ENCODE measurements around the gene PPP2R5C. TPM values are rescaled to one million over a fixed set of nuclear protein-coding genes. Genes with fewer than 3 reads are reported as not detected.

PPP2R5C gene
- polyA plus RNA-seq, 4 donors, result 59.6 to 90.8 (median 74.2) TPM

GRCh38 chr14:101853455-101854018, 92.0 kb downstream of the PPP2R5C start:
- Histone ChIP-seq H3K27ac (ENCODE audit: low read depth in 1 of 3, low read length in 2 of 3) (no peak overlapping the region), H3K27me3 (ENCODE audit: control insufficient read depth in 3 of 3, insufficient read depth in 3 of 3, low read length in 3 of 3) (no peaks in the 10 kb centered on the region), H3K4me1 (ENCODE audit: control insufficient read depth in 3 of 3, insufficient read depth in 2 of 3, low read depth in 1 of 3, low read length in 2 of 3) (peaks cover 0 to 5% (median 0%) of the 10 kb centered on the region in 3 donors), H3K9me3 (ENCODE audit: control insufficient read depth in 2 of 2, insufficient read depth in 1 of 2, low read depth in 1 of 2, low read length in 1 of 2) (no peaks in the 10 kb centered on the region), H3K4me3 (ENCODE audit: low read depth in 1 of 3, low read length in 3 of 3) (no peak overlapping the region), H3K36me3 (ENCODE audit: control insufficient read depth in 3 of 3, insufficient read depth in 2 of 3, low read depth in 1 of 3, low read length in 3 of 3) (peaks cover 0 to 12% (median 6%) of the 10 kb centered on the region in 3 donors)
- 87 to 90% (median 89%) methylated on average over 15 of the region's 15 CpGs for WGBS, 3 donors
- no peak for DNase-seq
- no peak for FAIRE-seq

DNA sequence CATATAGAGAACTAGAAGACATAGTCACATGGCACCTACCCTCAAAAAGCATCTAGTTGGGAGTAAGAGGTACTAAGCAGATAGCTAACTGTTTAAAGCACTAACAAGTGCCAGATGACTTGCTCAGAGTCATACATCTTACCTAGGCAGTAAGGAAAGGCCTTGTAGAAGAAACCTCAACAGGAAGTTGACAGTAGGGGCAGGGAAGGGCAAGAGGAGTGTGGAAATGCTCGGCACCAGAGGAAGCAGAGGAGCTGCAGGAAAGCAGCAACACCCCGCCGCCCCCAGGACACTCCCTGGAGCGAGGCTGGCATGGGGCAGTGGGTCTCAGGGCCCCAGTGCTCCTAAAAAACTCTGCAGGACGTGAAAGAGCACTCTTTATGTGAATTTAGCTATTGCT, 92.9 kb downstream of the PPP2R5C start:
- no peaks in the 10 kb centered on the region for H3K27me3 ChIP-seq (ENCODE audit: control insufficient read depth in 3 of 3, insufficient read depth in 3 of 3, low read length in 3 of 3)
- H3K9me3 ChIP-seq (ENCODE audit: control insufficient read depth in 2 of 2, insufficient read depth in 1 of 2, low read depth in 1 of 2, low read length in 1 of 2), result no peaks in the 10 kb centered on the region
- WGBS, 3 donors, result 72 to 80% (median 73%) methylated on average over 5 of the region's 5 CpGs
- peak overlapping the region in 1 of 3 donors; percentile 22 for H3K27ac ChIP-seq (ENCODE audit: low read depth in 1 of 3, low read length in 2 of 3)
- no peak overlapping the region for H3K4me3 ChIP-seq (ENCODE audit: low read depth in 1 of 3, low read length in 3 of 3)
- H3K4me1 ChIP-seq (ENCODE audit: control insufficient read depth in 3 of 3, insufficient read depth in 2 of 3, low read depth in 1 of 3, low read length in 2 of 3), result peaks cover 0 to 5% (median 0%) of the 10 kb centered on the region in 3 donors
- FAIRE-seq (no peak), DNase-seq (no peak)
- H3K36me3 ChIP-seq (ENCODE audit: control insufficient read depth in 3 of 3, insufficient read depth in 2 of 3, low read depth in 1 of 3, low read length in 3 of 3), result peaks cover 0 to 18% (median 6%) of the 10 kb centered on the region in 3 donors

- Histone ChIP-seq H3K36me3 (ENCODE audit: control insufficient read depth in 3 of 3, insufficient read depth in 2 of 3, low read depth in 1 of 3, low read length in 3 of 3) (peaks cover 0 to 20% (median 6%) of the 10 kb centered on the region in 3 donors), H3K4me3 (ENCODE audit: low read depth in 1 of 3, low read length in 3 of 3) (no peak overlapping the region), H3K9me3 (ENCODE audit: control insufficient read depth in 2 of 2, insufficient read depth in 1 of 2, low read depth in 1 of 2, low read length in 1 of 2) (no peaks in the 10 kb centered on the region), H3K4me1 (ENCODE audit: control insufficient read depth in 3 of 3, insufficient read depth in 2 of 3, low read depth in 1 of 3, low read length in 2 of 3) (peaks cover 0 to 5% (median 0%) of the 10 kb centered on the region in 3 donors), H3K27ac (ENCODE audit: low read depth in 1 of 3, low read length in 2 of 3) (no peak overlapping the region), H3K27me3 (ENCODE audit: control insufficient read depth in 3 of 3, insufficient read depth in 3 of 3, low read length in 3 of 3) (no peaks in the 10 kb centered on the region)
- FAIRE-seq (no peak), DNase-seq (no peak)
- 37 to 68% (median 41%) methylated on average over 5 of the region's 5 CpGs for WGBS, 3 donors
Measured at GRCh38 chr14:101855958-101856357, 94.4 kb downstream of the PPP2R5C start.

- 65 to 76% (median 65%) methylated on average over 4 of the region's 4 CpGs for WGBS, 3 donors
- Histone ChIP-seq H3K4me3 (ENCODE audit: low read depth in 1 of 3, low read length in 3 of 3) (no peak overlapping the region), H3K36me3 (ENCODE audit: control insufficient read depth in 3 of 3, insufficient read depth in 2 of 3, low read depth in 1 of 3, low read length in 3 of 3) (peaks cover 0 to 17% (median 6%) of the 10 kb centered on the region in 3 donors), H3K27ac (ENCODE audit: low read depth in 1 of 3, low read length in 2 of 3) (no peak overlapping the region), H3K4me1 (ENCODE audit: control insufficient read depth in 3 of 3, insufficient read depth in 2 of 3, low read depth in 1 of 3, low read length in 2 of 3) (peaks cover 0 to 5% (median 0%) of the 10 kb centered on the region in 3 donors), H3K27me3 (ENCODE audit: control insufficient read depth in 3 of 3, insufficient read depth in 3 of 3, low read length in 3 of 3) (no peaks in the 10 kb centered on the region), H3K9me3 (ENCODE audit: control insufficient read depth in 2 of 2, insufficient read depth in 1 of 2, low read depth in 1 of 2, low read length in 1 of 2) (no peaks in the 10 kb centered on the region)
- no peak for FAIRE-seq
- no peak for DNase-seq
Measured at GRCh38 chr14:101856536-101856935, 95.0 kb downstream of the PPP2R5C start.

GRCh38 chr14:101857226-101857625, 95.7 kb downstream of the PPP2R5C start:
- Histone ChIP-seq H3K36me3 (ENCODE audit: control insufficient read depth in 3 of 3, insufficient read depth in 2 of 3, low read depth in 1 of 3, low read length in 3 of 3) (peaks cover 0 to 22% (median 6%) of the 10 kb centered on the region in 3 donors), H3K4me3 (ENCODE audit: low read depth in 1 of 3, low read length in 3 of 3) (no peak overlapping the region), H3K9me3 (ENCODE audit: control insufficient read depth in 2 of 2, insufficient read depth in 1 of 2, low read depth in 1 of 2, low read length in 1 of 2) (no peaks in the 10 kb centered on the region), H3K27me3 (ENCODE audit: control insufficient read depth in 3 of 3, insufficient read depth in 3 of 3, low read length in 3 of 3) (no peaks in the 10 kb centered on the region), H3K27ac (ENCODE audit: low read depth in 1 of 3, low read length in 2 of 3) (no peak overlapping the region), H3K4me1 (ENCODE audit: control insufficient read depth in 3 of 3, insufficient read depth in 2 of 3, low read depth in 1 of 3, low read length in 2 of 3) (peaks cover 0 to 5% (median 0%) of the 10 kb centered on the region in 3 donors)
- FAIRE-seq (no peak), DNase-seq (no peak)
- 95 to 100% (median 100%) methylated on average over 1 of the region's 1 CpG for WGBS, 3 donors

DNA sequence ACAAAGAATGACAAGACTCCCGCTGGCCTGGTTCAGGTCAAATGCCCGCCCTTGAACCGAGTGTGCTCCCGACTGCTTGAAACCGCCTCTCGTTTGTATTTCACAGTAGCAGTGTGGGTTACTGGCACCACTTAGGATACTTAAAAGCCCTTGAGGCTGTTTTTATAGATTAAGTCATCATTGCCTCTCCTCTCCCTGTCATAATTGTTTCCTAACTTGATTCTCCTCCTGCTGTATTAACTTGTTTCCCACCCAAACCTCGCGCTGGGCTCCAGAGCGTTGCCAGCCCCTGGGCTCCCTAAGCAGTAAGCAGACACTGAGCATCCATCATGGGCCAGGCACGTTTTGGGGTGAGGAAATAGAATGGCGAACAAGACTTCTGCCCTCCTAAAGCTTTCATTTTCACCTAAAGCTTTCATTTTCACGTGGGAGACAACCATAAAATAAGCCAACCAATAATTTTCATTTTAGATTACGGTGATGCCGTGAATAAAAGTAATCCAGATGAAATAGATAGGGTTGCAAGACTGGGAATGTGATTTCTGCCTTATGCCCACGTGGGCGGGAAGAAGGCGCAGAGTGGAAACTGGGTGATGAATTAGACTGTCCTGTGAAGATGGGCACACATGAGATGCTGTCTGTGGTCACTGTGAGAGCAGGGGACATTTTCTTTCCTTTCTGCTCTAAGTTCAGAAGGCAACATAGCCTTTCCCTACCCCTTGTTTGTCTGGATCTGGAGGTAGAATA, 97.5 kb downstream of the PPP2R5C start:
- H3K4me1 ChIP-seq (ENCODE audit: control insufficient read depth in 3 of 3, insufficient read depth in 2 of 3, low read depth in 1 of 3, low read length in 2 of 3), result peaks cover 0 to 5% (median 0%) of the 10 kb centered on the region in 3 donors
- peak overlapping the region in 1 of 3 donors; percentile 33 for H3K27ac ChIP-seq (ENCODE audit: low read depth in 1 of 3, low read length in 2 of 3)
- H3K9me3 ChIP-seq (ENCODE audit: control insufficient read depth in 2 of 2, insufficient read depth in 1 of 2, low read depth in 1 of 2, low read length in 1 of 2), result no peaks in the 10 kb centered on the region
- no peaks in the 10 kb centered on the region for H3K27me3 ChIP-seq (ENCODE audit: control insufficient read depth in 3 of 3, insufficient read depth in 3 of 3, low read length in 3 of 3)
- no peak overlapping the region for H3K4me3 ChIP-seq (ENCODE audit: low read depth in 1 of 3, low read length in 3 of 3)
- FAIRE-seq (no peak), DNase-seq (no peak)
- peaks cover 0 to 31% (median 6%) of the 10 kb centered on the region in 3 donors for H3K36me3 ChIP-seq (ENCODE audit: control insufficient read depth in 3 of 3, insufficient read depth in 2 of 3, low read depth in 1 of 3, low read length in 3 of 3)
- WGBS, 3 donors, result 80 to 84% (median 80%) methylated on average over 17 of the region's 17 CpGs

DNA sequence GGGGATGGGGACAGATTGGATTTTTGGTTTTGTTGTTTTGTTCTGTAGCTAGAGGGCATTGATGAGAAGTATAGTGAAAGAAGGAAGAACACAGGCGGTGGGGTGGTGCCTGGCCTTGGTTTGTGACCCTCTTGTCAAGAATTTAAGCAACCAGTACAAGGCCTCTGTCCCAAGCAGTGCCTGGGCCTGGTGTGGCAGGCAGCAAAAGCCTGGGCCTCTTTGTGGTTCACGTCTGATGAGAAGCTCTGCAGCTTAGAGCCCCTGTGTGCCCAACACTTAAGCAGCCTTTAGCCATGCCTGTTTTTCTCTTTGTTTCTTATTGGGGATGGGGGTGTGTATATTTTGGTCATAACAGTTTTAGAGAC, 98.0 kb downstream of the PPP2R5C start:
- Histone ChIP-seq H3K4me1 (ENCODE audit: control insufficient read depth in 3 of 3, insufficient read depth in 2 of 3, low read depth in 1 of 3, low read length in 2 of 3) (peaks cover 0 to 3% (median 0%) of the 10 kb centered on the region in 3 donors), H3K9me3 (ENCODE audit: control insufficient read depth in 2 of 2, insufficient read depth in 1 of 2, low read depth in 1 of 2, low read length in 1 of 2) (no peaks in the 10 kb centered on the region), H3K27me3 (ENCODE audit: control insufficient read depth in 3 of 3, insufficient read depth in 3 of 3, low read length in 3 of 3) (no peaks in the 10 kb centered on the region), H3K27ac (ENCODE audit: low read depth in 1 of 3, low read length in 2 of 3) (peak overlapping the region in 1 of 3 donors; percentile 33), H3K4me3 (ENCODE audit: low read depth in 1 of 3, low read length in 3 of 3) (no peak overlapping the region), H3K36me3 (ENCODE audit: control insufficient read depth in 3 of 3, insufficient read depth in 2 of 3, low read depth in 1 of 3, low read length in 3 of 3) (peaks cover 0 to 34% (median 6%) of the 10 kb centered on the region in 3 donors)
- FAIRE-seq (no peak), DNase-seq (no peak)
- 70 to 93% (median 80%) methylated on average over 2 of the region's 2 CpGs for WGBS, 3 donors

DNA sequence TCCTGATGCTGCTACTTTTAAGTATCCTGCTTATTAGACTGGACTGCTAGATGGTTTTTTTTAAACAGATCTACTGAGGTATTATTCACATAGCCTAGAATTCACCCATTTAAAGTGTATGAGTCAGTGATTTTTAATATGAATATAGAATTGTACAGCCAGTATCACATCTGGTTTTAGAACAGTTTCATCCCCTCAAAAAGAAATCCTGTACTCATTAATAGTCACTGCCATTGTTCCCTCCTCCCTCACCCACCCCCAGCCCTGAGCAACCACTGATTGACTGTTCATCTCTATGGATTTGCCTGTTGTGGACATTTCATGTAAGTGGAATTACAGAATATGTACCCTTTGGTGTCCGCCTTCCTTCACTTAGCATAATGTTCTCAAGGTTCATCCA, 98.4 kb downstream of the PPP2R5C start:
- no peak overlapping the region for H3K27ac ChIP-seq (ENCODE audit: low read depth in 1 of 3, low read length in 2 of 3)
- peaks cover 0 to 38% (median 6%) of the 10 kb centered on the region in 3 donors for H3K36me3 ChIP-seq (ENCODE audit: control insufficient read depth in 3 of 3, insufficient read depth in 2 of 3, low read depth in 1 of 3, low read length in 3 of 3)
- 97 to 100% (median 100%) methylated on average over 1 of the region's 1 CpG for WGBS, 3 donors
- H3K4me1 ChIP-seq (ENCODE audit: control insufficient read depth in 3 of 3, insufficient read depth in 2 of 3, low read depth in 1 of 3, low read length in 2 of 3), result peaks cover 0 to 2% (median 0%) of the 10 kb centered on the region in 3 donors
- no peak for FAIRE-seq
- H3K4me3 ChIP-seq (ENCODE audit: low read depth in 1 of 3, low read length in 3 of 3), result no peak overlapping the region
- no peaks in the 10 kb centered on the region for H3K27me3 ChIP-seq (ENCODE audit: control insufficient read depth in 3 of 3, insufficient read depth in 3 of 3, low read length in 3 of 3)
- no peaks in the 10 kb centered on the region for H3K9me3 ChIP-seq (ENCODE audit: control insufficient read depth in 2 of 2, insufficient read depth in 1 of 2, low read depth in 1 of 2, low read length in 1 of 2)
- DNase-seq, result no peak
